K562 (cell line): ENCODE results near the gene PRKCQ. TPM values are rescaled to one million over a fixed set of nuclear protein-coding genes. Genes with fewer than 3 reads are reported as not detected.

Source experiments
- ATAC-seq: fragments of 200-7000 bp; cut with Tn5 transposase; 3 replicates; pipeline ENCODE4 v1.9.1; 2020; ENCODE audit warnings: moderate library complexity
- BruUV-seq: library from RNA; stranded (reverse); fragments of 400-500 nt; replicated peaks from 2 replicates; lab custom pipeline; 2021; lab: Mats Ljungman, UMichigan
- CTCF ChIA-PET: fragments of 300-600 bp; formaldehyde crosslinking; extraction: SDS; loops from one replicate; lab custom pipeline; 2021; ENCODE audit warnings: low intra/inter-chr PET ratio; lab: Yijun Ruan, JAX
- POLR2A ChIA-PET: fragments of 300-600, 350-650 bp; sonication (Branson Sonifier 250); formaldehyde crosslinking; extraction: SDS; loops from one replicate; lab custom pipeline; 2021; ENCODE audit warnings: antibody characterized with exemption, inconsistent platforms; lab: Yijun Ruan, JAX
- DNase-seq, 4 experiments: peaks; one replicate each; pipeline versions ENCODE4 v3.0.0 to v3.0.0-alpha.2; 2011 to 2018; ENCODE audit warnings: low spot score in 3 of 4, mixed read lengths in 3 of 4; ENCODE audit errors: extremely low read depth in 1 of 4
- FAIRE-seq: peaks from 2 replicates; lab custom pipeline; 2011; peaks lifted over from hg19 to GRCh38; lab: Jason Lieb, UNC
- H2AFZ ChIP-seq: 2 replicates; pipeline ENCODE4 v1.6.0; 2011; ENCODE audit warnings: low read depth, low read length, control low read depth, inconsistent platforms
- H3K27ac ChIP-seq: fragments of 200-600 bp; 3 replicates; pipeline ENCODE4 v1.8.0; 2011; ENCODE audit warnings: low read depth, mild to moderate bottlenecking, control low read depth, inconsistent platforms, low read length, moderate library complexity, mixed read lengths; ENCODE audit errors: extremely low read depth
- H3K27me3 ChIP-seq, 2 experiments: fragments of 300-600 bp in 1 of 2; 2 replicates in 1 of 2; 3 replicates in 1 of 2; pipeline versions ENCODE4 v1.6.0 to v1.8.0; 2011; ENCODE audit warnings: inconsistent platforms in 2 of 2, low read length in 2 of 2, mild to moderate bottlenecking in 1 of 2, mixed read lengths in 1 of 2, moderate library complexity in 1 of 2; ENCODE audit not compliant: control insufficient read depth in 2 of 2, insufficient read depth in 2 of 2
- H3K36me3 ChIP-seq: fragments of 300-600 bp; 3 replicates; pipeline ENCODE4 v1.8.0; 2011; ENCODE audit warnings: mild to moderate bottlenecking, low read length, inconsistent platforms; ENCODE audit not compliant: control insufficient read depth, insufficient read depth
- H3K4me1 ChIP-seq, 2 experiments: fragments of 200-600 bp in 1 of 2; replicated peaks in 1 of 2; 2 replicates in 1 of 2; 3 replicates in 1 of 2; pipeline versions ENCODE4 v1.5.1 to v1.8.0; 2011; ENCODE audit warnings: inconsistent platforms in 2 of 2, low read length in 2 of 2, mild to moderate bottlenecking in 1 of 2, mixed read lengths in 1 of 2, moderate library complexity in 1 of 2; ENCODE audit not compliant: control insufficient read depth in 2 of 2, insufficient read depth in 2 of 2
- H3K4me2 ChIP-seq: 2 replicates; pipeline ENCODE4 v1.6.1; 2011; ENCODE audit warnings: low read length, control low read depth, inconsistent platforms, mixed read lengths; ENCODE audit not compliant: insufficient read depth
- H3K4me3 ChIP-seq: fragments of 200-600 bp; sonication (generic), shearing (Covaris generic); 2 replicates; pipeline ENCODE4 v1.5.1; 2016; ENCODE audit warnings: control low read depth, inconsistent platforms
- H3K79me2 ChIP-seq: fragments of 200-600 bp; 3 replicates; pipeline ENCODE4 v1.8.0; 2011; ENCODE audit warnings: low read length, inconsistent platforms; ENCODE audit not compliant: control insufficient read depth, insufficient read depth
- H3K9ac ChIP-seq, 2 experiments: 2 replicates each; pipeline versions ENCODE4 v1.6.0 to v1.6.1; 2011; ENCODE audit warnings: low read depth in 2 of 2, low read length in 2 of 2, control low read depth in 1 of 2, inconsistent platforms in 1 of 2, mild to moderate bottlenecking in 1 of 2, mixed read lengths in 1 of 2; ENCODE audit not compliant: insufficient read depth in 1 of 2
- H3K9me1 ChIP-seq: one replicate; pipeline ENCODE4 v1.6.0; 2011; ENCODE audit warnings: inconsistent platforms, mild to moderate bottlenecking, low read length, moderate library complexity; ENCODE audit not compliant: control insufficient read depth, insufficient read depth
- H3K9me3 ChIP-seq: replicated peaks from 2 replicates; pipeline ENCODE4 v1.5.1; 2011; ENCODE audit warnings: low read depth, low read length, inconsistent platforms; ENCODE audit not compliant: control insufficient read depth, insufficient read depth
- H4K20me1 ChIP-seq: replicated peaks from 2 replicates; pipeline ENCODE4 v1.6.1; 2011; ENCODE audit warnings: low read length, inconsistent platforms, mixed read lengths; ENCODE audit not compliant: control insufficient read depth, insufficient read depth
- HLTF ChIP-seq: fragments of 450-650 bp; IDR thresholded peaks from 2 replicates; pipeline ENCODE4 v1.6.1; 2016
- MBD2 ChIP-seq: sonication (generic); IDR thresholded peaks from 2 replicates; pipeline ENCODE4 v1.6.1; 2016; ENCODE audit warnings: low read depth, borderline replicate concordance
- PHTF2 ChIP-seq: fragments of 250-450 bp; sonication (Bioruptor Pico); IDR thresholded peaks from 2 replicates; pipeline ENCODE4 v1.5.0; 2021; ENCODE audit warnings: mild to moderate bottlenecking
- RBM39 ChIP-seq: fragments of 200-400 bp; formaldehyde crosslinking; optimal IDR thresholded peaks from 2 replicates; pipeline ENCODE3; 2018; ENCODE audit warnings: low read depth, low read length
- ZNF184 ChIP-seq: sonication (generic); formaldehyde crosslinking; IDR thresholded peaks from 2 replicates; pipeline ENCODE4 v1.5.0; 2020; ENCODE audit warnings: missing genetic modification reagents
- ZNF445 ChIP-seq: fragments of 250-450 bp; sonication (Bioruptor Pico); IDR thresholded peaks from 2 replicates; pipeline ENCODE4 v1.4.0; 2020; ENCODE audit warnings: low read depth, mild to moderate bottlenecking, moderate library complexity
- ZNF586 ChIP-seq: fragments of 450-650 bp; formaldehyde crosslinking; conservative IDR thresholded peaks from 2 replicates; pipeline ENCODE4 v1.4.0; 2020; ENCODE audit warnings: mild to moderate bottlenecking, moderate library complexity
- ZZZ3 ChIP-seq: fragments of 450-650 bp; IDR thresholded peaks from 2 replicates; pipeline ENCODE4 v1.6.1; 2016; ENCODE audit warnings: antibody characterized with exemption, mild to moderate bottlenecking, moderate library complexity
- WGBS: fragments of 100-300 bp; shearing (Covaris generic); methylation state at CpG from one replicate; pipeline ENCODE4 v1.1.6; 2016; ENCODE audit warnings: low coverage, mixed read lengths; ENCODE audit not compliant: insufficient coverage; ENCODE audit errors: missing lambda C conversion rate; 5-methylcytosine and 5-hydroxymethylcytosine counted together
- in situ Hi-C: fragments of 300-500 bp; cut with MboI; formaldehyde crosslinking; loops from 4 replicates; pipeline ENCODE4 v1.15.0; 2018; ENCODE audit warnings: inconsistent platforms, mixed read lengths
- intact Hi-C: fragments of 100-400 bp; cut with micrococcal nuclease; formaldehyde crosslinking; loops from 2 replicates; pipeline ENCODE4 v1.14.2; 2022
- polyA plus RNA-seq, 8 experiments: library from polyadenylated mRNA; depleted of rRNA in 4 of 8; stranded (reverse) in 5 of 8; unstranded in 3 of 8; fragments of >200 nt; fragmentation: Nextera tagmentation in 2 of 8; fragmentation: Illumina TruSeq in 1 of 8; extraction: Ambion mirVana in 2 of 8; extraction: Trizol in 1 of 8; gene quantifications; 2 replicates each; pipeline versions ENCODE4 v1.2.1 to v1.2.3, GENCODE V29; 2011 to 2014; ENCODE audit warnings: inconsistent platforms in 1 of 8, missing spikeins in 1 of 8
- total RNA-seq, 7 experiments: library from RNA; depleted of rRNA in 6 of 7; stranded (reverse); fragments of >200 nt in 6 of 7; fragmentation: Illumina TruSeq in 2 of 7; extraction: Trizol in 2 of 7; gene quantifications; 2 replicates each; pipeline versions ENCODE4 v1.2.1 to v1.2.3, GENCODE V29; 2011 to 2021; ENCODE audit warnings: low replicate concordance in 1 of 7
- TF ChIP-seq, protein P1 (sequence below), 2 experiments: fragments of 450-650 bp; conservative IDR thresholded peaks; 2 replicates each; pipeline ENCODE4 v1.6.1; 2017; ENCODE audit warnings: mild to moderate bottlenecking in 2 of 2, moderate library complexity in 2 of 2
- TF ChIP-seq, protein P2 (sequence below): fragments of 250-450 bp; sonication (Bioruptor Pico); IDR thresholded peaks from 2 replicates; pipeline ENCODE4 v1.5.0; 2020; ENCODE audit warnings: mild to moderate bottlenecking, borderline replicate concordance

PRKCQ gene
- total and polyA plus RNA-seq, 9 of the 15 experiments (the other 6 are each of a cell fraction or from before 2014, with no cell fraction given) = 4.4 to 23.3 (median 14.6) TPM

DNA sequence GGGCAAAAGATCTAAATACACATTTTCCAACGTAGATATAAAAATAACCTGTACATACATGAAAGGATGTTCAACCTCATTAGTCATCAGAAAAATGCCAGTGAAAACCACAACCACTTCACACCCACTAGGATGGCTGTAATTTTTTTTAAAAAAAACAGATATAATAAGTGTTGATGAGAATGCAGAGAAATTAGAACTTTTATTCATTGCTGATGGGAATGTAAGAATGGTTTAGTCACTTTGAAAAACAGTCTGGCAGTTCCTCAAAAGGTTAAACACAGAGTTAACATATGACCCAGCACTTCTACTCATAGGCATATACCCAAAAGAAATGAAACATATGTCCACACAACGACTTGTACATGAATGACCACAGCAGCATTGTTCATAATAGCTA lies 32.3 kb upstream of the PRKCQ start:
- Histone ChIP-seq H3K4me1 (no peaks in the 10 kb centered on the region), H3K9me1 (no peaks in the 10 kb centered on the region), H3K9me3 (no peaks in the 10 kb centered on the region)
- FAIRE-seq = no peak
- TF ChIP-seq ZNF445 (CRISPR knock-in tag) (no peak), HLTF (no peak), ZNF184 (CRISPR knock-in tag) (no peak)
- TF ChIP-seq, protein P1, sequence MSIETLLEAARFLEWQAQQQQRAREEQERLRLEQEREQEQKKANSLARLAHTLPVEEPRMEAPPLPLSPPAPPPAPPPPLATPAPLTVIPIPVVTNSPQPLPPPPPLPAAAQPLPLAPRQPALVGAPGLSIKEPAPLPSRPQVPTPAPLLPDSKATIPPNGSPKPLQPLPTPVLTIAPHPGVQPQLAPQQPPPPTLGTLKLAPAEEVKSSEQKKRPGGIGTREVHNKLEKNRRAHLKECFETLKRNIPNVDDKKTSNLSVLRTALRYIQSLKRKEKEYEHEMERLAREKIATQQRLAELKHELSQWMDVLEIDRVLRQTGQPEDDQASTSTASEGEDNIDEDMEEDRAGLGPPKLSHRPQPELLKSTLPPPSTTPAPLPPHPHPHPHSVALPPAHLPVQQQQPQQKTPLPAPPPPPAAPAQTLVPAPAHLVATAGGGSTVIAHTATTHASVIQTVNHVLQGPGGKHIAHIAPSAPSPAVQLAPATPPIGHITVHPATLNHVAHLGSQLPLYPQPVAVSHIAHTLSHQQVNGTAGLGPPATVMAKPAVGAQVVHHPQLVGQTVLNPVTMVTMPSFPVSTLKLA (conservative IDR thresholded peaks at IDR 0.05) = no peak
- TF ChIP-seq, all 486 proteins: peak for 0
- no peak overlapping the region for H3K4me3 ChIP-seq
- no peak overlapping the region for H3K4me2 ChIP-seq
- ChIA-PET CTCF (no interaction called here), POLR2A (no interaction called here)
- no TSS peak for BruUV-seq
- no peak overlapping the region for H2AFZ ChIP-seq
- intact Hi-C loops (no loop called here), in situ Hi-C loops (no loop called here)
- no peaks in the 10 kb centered on the region for H4K20me1 ChIP-seq
- no peaks in the 10 kb centered on the region; a peak in 1 of 5 replicates for H3K27me3 ChIP-seq
- DNase-seq (no peak), ATAC-seq (no peak)
- H3K36me3 ChIP-seq = no peaks in the 10 kb centered on the region
- H3K9ac ChIP-seq = no peak overlapping the region
- no peaks in the 10 kb centered on the region for H3K79me2 ChIP-seq
- H3K27ac ChIP-seq = no peak overlapping the region
- 0% methylated on average over 2 of the region's 2 CpGs for WGBS

DNA sequence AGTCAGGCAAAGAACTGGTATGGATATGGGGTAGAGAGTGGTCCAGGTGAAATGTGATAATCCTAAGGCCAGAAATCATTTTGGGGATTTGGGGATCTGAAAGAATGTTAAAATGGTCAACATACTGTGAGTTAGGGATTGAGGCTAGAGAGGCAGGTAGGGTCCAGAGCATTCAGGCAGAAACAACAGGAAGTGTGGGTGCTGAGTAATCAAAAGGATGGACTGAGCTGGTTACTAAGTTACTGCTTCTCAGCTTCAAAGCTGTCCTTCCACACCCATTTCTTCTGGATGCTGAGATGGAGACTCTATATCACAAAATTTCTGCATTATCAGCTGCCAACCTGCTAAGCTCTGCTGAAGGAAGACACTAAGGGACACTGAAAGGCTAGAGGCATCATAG lies 30.6 kb upstream of the PRKCQ start:
- in situ Hi-C loops = no loop called here
- Histone ChIP-seq H4K20me1 (no peaks in the 10 kb centered on the region), H3K4me1 (no peaks in the 10 kb centered on the region), H3K36me3 (no peaks in the 10 kb centered on the region), H3K27ac (no peak overlapping the region), H3K9me3 (no peaks in the 10 kb centered on the region), H2AFZ (no peak overlapping the region), H3K9me1 (no peaks in the 10 kb centered on the region), H3K4me3 (no peak overlapping the region), H3K79me2 (no peaks in the 10 kb centered on the region), H3K4me2 (no peak overlapping the region), H3K27me3 (no peaks in the 10 kb centered on the region), H3K9ac (no peak overlapping the region)
- no peak for DNase-seq
- TF ChIP-seq PHTF2 (CRISPR knock-in tag) (no peak), MBD2 (no peak), ZNF586 (no peak), RBM39 (no peak), ZZZ3 (no peak)
- TF ChIP-seq, protein P2, sequence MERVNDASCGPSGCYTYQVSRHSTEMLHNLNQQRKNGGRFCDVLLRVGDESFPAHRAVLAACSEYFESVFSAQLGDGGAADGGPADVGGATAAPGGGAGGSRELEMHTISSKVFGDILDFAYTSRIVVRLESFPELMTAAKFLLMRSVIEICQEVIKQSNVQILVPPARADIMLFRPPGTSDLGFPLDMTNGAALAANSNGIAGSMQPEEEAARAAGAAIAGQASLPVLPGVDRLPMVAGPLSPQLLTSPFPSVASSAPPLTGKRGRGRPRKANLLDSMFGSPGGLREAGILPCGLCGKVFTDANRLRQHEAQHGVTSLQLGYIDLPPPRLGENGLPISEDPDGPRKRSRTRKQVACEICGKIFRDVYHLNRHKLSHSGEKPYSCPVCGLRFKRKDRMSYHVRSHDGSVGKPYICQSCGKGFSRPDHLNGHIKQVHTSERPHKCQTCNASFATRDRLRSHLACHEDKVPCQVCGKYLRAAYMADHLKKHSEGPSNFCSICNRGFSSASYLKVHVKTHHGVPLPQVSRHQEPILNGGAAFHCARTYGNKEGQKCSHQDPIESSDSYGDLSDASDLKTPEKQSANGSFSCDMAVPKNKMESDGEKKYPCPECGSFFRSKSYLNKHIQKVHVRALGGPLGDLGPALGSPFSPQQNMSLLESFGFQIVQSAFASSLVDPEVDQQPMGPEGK = no peak
- no peak for ATAC-seq
- POLR2A ChIA-PET = interaction anchor here (0.7 kb wide), 1 partner anchor 12 kb away, joined by 3 read pairs; no protein-coding TSS in a partner anchor
- intact Hi-C loops = no loop called here
- FAIRE-seq = peak; percentile 29
- BruUV-seq = no TSS peak
- CTCF ChIA-PET = no interaction called here
